ENCODE measurements around the gene FBXL14. TPM values are rescaled to one million over a fixed set of nuclear protein-coding genes. Genes with fewer than 3 reads are reported as not detected.

Gene FBXL14
- total and polyA plus RNA-seq, 4 donors = 0.67 to 7.5 (median 4.9) TPM

- H3K4me1 ChIP-seq (ENCODE audit: control insufficient read depth in 4 of 4, insufficient read depth in 4 of 4, low read length in 3 of 4) = peaks cover 5 to 49% (median 37%) of the 10 kb centered on the region in 4 donors
- TF ChIP-seq FOXA1 (IDR thresholded peaks at IDR 0.05) (peak; percentile 18), RXRA (IDR thresholded peaks at IDR 0.05) (peak in 1 of 2 donors; percentile 24), FOXA2 (IDR thresholded peaks at IDR 0.05) (no peak), REST (IDR thresholded peaks at IDR 0.05) (no peak), NR2F2 (IDR thresholded peaks at IDR 0.05) (no peak), YY1 (IDR thresholded peaks at IDR 0.05) (peak; percentile 33)
- TF ChIP-seq, protein P1, sequence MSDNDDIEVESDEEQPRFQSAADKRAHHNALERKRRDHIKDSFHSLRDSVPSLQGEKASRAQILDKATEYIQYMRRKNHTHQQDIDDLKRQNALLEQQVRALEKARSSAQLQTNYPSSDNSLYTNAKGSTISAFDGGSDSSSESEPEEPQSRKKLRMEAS (IDR thresholded peaks at IDR 0.05) = no peak
- no peak overlapping the region for H3K4me3 ChIP-seq (ENCODE audit: low read depth in 1 of 3, low read length in 3 of 3)
- peak overlapping the region; percentile 36 to 66 for H3K27ac ChIP-seq (ENCODE audit: low read depth in 1 of 2, low read length in 2 of 2)
- no peaks in the 10 kb centered on the region for H3K36me3 ChIP-seq (ENCODE audit: control insufficient read depth in 4 of 4, insufficient read depth in 3 of 4, low read depth in 1 of 4, low read length in 3 of 4)
- no peak for DNase-seq (ENCODE audit: low spot score)
- no peaks in the 10 kb centered on the region for H3K9me3 ChIP-seq (ENCODE audit: control insufficient read depth in 4 of 4, low read length in 3 of 4)
- 14% methylated on average over 5 of the region's 5 CpGs for WGBS
- H3K9ac ChIP-seq (ENCODE audit: low read depth in 1 of 2, low read length in 2 of 2) = no peak overlapping the region
- H3K27me3 ChIP-seq (ENCODE audit: control insufficient read depth in 4 of 4, insufficient read depth in 4 of 4, low read length in 3 of 4) = no peaks in the 10 kb centered on the region
These were observed 14.3 kb upstream of the FBXL14 start for GRCh38 chr12:1608713-1609119.

DNA sequence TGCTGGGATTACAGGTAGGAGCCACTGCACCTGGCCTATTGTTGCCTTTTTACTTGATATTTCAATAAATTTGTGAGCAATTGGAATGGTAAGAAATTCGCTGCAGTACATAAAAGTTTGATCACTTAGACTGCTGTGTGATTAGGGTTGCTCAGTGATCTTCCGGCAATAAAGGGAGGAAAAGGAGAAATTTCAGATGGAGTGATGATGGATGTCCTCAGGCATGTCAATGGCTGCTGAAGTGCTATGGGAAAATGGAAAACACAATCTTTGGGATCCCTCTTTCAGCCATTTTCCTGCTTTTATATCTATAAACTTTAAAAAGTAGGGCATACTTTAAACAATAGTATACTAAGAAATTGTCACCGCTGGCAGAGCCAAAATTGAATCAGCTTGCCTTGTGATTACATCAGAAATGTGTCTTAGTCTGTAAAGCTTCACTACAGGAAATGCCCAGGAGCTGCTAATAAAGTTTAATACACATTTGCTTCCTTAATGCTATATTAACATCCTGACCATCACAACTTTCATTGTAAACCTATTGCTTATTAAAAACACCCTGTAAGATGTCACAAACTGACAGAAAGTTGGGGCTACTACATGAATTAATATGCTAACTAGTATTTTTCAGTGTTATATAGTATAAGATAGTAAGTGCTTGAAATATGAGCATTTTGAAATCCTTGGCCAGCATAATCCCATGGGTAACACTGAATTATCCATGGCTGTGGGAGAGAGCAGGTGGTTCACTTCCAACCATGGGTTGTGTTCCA is 13.7 kb upstream of the FBXL14 start:
- Histone ChIP-seq H3K36me3 (ENCODE audit: control insufficient read depth in 4 of 4, insufficient read depth in 3 of 4, low read depth in 1 of 4, low read length in 3 of 4) (no peaks in the 10 kb centered on the region), H3K9ac (ENCODE audit: low read depth in 1 of 2, low read length in 2 of 2) (no peak overlapping the region), H3K27me3 (ENCODE audit: control insufficient read depth in 4 of 4, insufficient read depth in 4 of 4, low read length in 3 of 4) (no peaks in the 10 kb centered on the region), H3K4me3 (ENCODE audit: low read depth in 1 of 3, low read length in 3 of 3) (no peak overlapping the region), H3K27ac (ENCODE audit: low read depth in 1 of 2, low read length in 2 of 2) (peak overlapping the region; percentile 36 to 66), H3K4me1 (ENCODE audit: control insufficient read depth in 4 of 4, insufficient read depth in 4 of 4, low read length in 3 of 4) (peaks cover 5 to 52% (median 37%) of the 10 kb centered on the region in 4 donors), H3K9me3 (ENCODE audit: control insufficient read depth in 4 of 4, low read length in 3 of 4) (no peaks in the 10 kb centered on the region)
- WGBS = 95% methylated on average over 3 of the region's 3 CpGs
- TF ChIP-seq SP1 (IDR thresholded peaks at IDR 0.05) = no peak
- TF ChIP-seq, protein P2, sequence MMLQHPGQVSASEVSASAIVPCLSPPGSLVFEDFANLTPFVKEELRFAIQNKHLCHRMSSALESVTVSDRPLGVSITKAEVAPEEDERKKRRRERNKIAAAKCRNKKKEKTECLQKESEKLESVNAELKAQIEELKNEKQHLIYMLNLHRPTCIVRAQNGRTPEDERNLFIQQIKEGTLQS (IDR thresholded peaks at IDR 0.05) = no peak
- TF ChIP-seq FOXA1 (IDR thresholded peaks at IDR 0.05) = no peak
- DNase-seq (ENCODE audit: low spot score) = no peak

- peak overlapping the region; percentile 34 to 49 (median 36) for H3K4me3 ChIP-seq (ENCODE audit: low read depth in 1 of 3, low read length in 3 of 3)
- peaks cover 5 to 41% (median 25%) of the 10 kb centered on the region in 4 donors for H3K4me1 ChIP-seq (ENCODE audit: control insufficient read depth in 4 of 4, insufficient read depth in 4 of 4, low read length in 3 of 4)
- H3K27ac ChIP-seq (ENCODE audit: low read depth in 1 of 2, low read length in 2 of 2) = peak overlapping the region; percentile 93 to 96
- peak overlapping the region; percentile 75 to 81 for H3K9ac ChIP-seq (ENCODE audit: low read depth in 1 of 2, low read length in 2 of 2)
- WGBS = 5% methylated on average over 12 of the region's 12 CpGs
- H3K9me3 ChIP-seq (ENCODE audit: control insufficient read depth in 4 of 4, low read length in 3 of 4) = no peaks in the 10 kb centered on the region
- H3K27me3 ChIP-seq (ENCODE audit: control insufficient read depth in 4 of 4, insufficient read depth in 4 of 4, low read length in 3 of 4) = no peaks in the 10 kb centered on the region
- peak; percentile 86 for DNase-seq (ENCODE audit: low spot score)
- no peaks in the 10 kb centered on the region for H3K36me3 ChIP-seq (ENCODE audit: control insufficient read depth in 4 of 4, insufficient read depth in 3 of 4, low read depth in 1 of 4, low read length in 3 of 4)
- TF ChIP-seq NR2F2 (IDR thresholded peaks at IDR 0.05) (peak; percentile 55), RAD21 (IDR thresholded peaks at IDR 0.05) (peak in 1 of 2 donors; percentile 15), FOXA2 (IDR thresholded peaks at IDR 0.05) (no peak), JUND (IDR thresholded peaks at IDR 0.05) (peak; percentile 98), GABPA (IDR thresholded peaks at IDR 0.05 in 1 of 2, conservative IDR thresholded peaks at IDR 0.05 in 1 of 2) (peak in 1 of 2 donors; percentile 26), FOXA1 (IDR thresholded peaks at IDR 0.05) (no peak), SP1 (IDR thresholded peaks at IDR 0.05) (peak; percentile 75), TAF1 (conservative IDR thresholded peaks at IDR 0.05) (peak; percentile 75), YY1 (IDR thresholded peaks at IDR 0.05) (peak; percentile 76), EGR1 (IDR thresholded peaks at IDR 0.05; ENCODE audit: low read depth in 2 of 2) (peak; percentile 9 to 12), HNF4G (IDR thresholded peaks at IDR 0.05) (no peak)
- TF ChIP-seq, protein P3, sequence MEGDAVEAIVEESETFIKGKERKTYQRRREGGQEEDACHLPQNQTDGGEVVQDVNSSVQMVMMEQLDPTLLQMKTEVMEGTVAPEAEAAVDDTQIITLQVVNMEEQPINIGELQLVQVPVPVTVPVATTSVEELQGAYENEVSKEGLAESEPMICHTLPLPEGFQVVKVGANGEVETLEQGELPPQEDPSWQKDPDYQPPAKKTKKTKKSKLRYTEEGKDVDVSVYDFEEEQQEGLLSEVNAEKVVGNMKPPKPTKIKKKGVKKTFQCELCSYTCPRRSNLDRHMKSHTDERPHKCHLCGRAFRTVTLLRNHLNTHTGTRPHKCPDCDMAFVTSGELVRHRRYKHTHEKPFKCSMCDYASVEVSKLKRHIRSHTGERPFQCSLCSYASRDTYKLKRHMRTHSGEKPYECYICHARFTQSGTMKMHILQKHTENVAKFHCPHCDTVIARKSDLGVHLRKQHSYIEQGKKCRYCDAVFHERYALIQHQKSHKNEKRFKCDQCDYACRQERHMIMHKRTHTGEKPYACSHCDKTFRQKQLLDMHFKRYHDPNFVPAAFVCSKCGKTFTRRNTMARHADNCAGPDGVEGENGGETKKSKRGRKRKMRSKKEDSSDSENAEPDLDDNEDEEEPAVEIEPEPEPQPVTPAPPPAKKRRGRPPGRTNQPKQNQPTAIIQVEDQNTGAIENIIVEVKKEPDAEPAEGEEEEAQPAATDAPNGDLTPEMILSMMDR (IDR thresholded peaks at IDR 0.05; ENCODE audit: low read depth, low read length, missing input control) = no peak
- TF ChIP-seq, protein P2 (IDR thresholded peaks at IDR 0.05) = peak; percentile 92
These were observed 11.7 kb upstream of the FBXL14 start for GRCh38 chr12:1606021-1606622.
